Ishikawa (cell line): ENCODE results near the gene KATNB1.
A peak's percentile ranks its signal among the peaks of the same experiment; 100 is the strongest.

Source experiments
- CEBPB ChIP-seq: IDR thresholded peaks from 2 replicates; pipeline ENCODE4 v1.6.1; 2012
- CREB1 ChIP-seq: IDR thresholded peaks from 2 replicates; pipeline ENCODE4 v1.6.1; 2012; ENCODE audit warnings: low read depth
- EGR1 ChIP-seq: IDR thresholded peaks from 2 replicates; pipeline ENCODE4 v1.6.1; 2012
- EP300 ChIP-seq: IDR thresholded peaks from 2 replicates; pipeline ENCODE4 v1.6.1; 2012; ENCODE audit warnings: borderline replicate concordance
- FOXM1 ChIP-seq: IDR thresholded peaks from 2 replicates; pipeline ENCODE4 v1.6.1; 2012; ENCODE audit warnings: low read depth, borderline replicate concordance
- NFIC ChIP-seq: IDR thresholded peaks from 2 replicates; pipeline ENCODE4 v1.6.1; 2012
- RAD21 ChIP-seq: IDR thresholded peaks from 2 replicates; pipeline ENCODE4 v1.6.1; 2012; ENCODE audit warnings: low read depth
- TAF1 ChIP-seq: IDR thresholded peaks from 2 replicates; pipeline ENCODE4 v1.6.1; 2012; ENCODE audit warnings: low read depth, mild to moderate bottlenecking
- TCF12 ChIP-seq: IDR thresholded peaks from 2 replicates; pipeline ENCODE4 v1.6.1; 2012; ENCODE audit warnings: low read depth
- TEAD4 ChIP-seq: IDR thresholded peaks from 2 replicates; pipeline ENCODE4 v1.6.1; 2012
- YY1 ChIP-seq: IDR thresholded peaks from 2 replicates; pipeline ENCODE4 v1.6.1; 2012; ENCODE audit warnings: low read depth
- ZBTB7A ChIP-seq: IDR thresholded peaks from 2 replicates; pipeline ENCODE4 v1.6.1; 2012; ENCODE audit warnings: low read depth
- TF ChIP-seq, protein P1 (sequence below): IDR thresholded peaks from 2 replicates; pipeline ENCODE4 v1.6.1; 2012; ENCODE audit warnings: low read depth, mild to moderate bottlenecking
- TF ChIP-seq, protein P2 (sequence below): IDR thresholded peaks from 2 replicates; pipeline ENCODE4 v1.6.1; 2012
- TF ChIP-seq, protein P3 (sequence below): IDR thresholded peaks from 2 replicates; pipeline ENCODE4 v1.6.1; 2012

KATNB1 gene

GRCh38 chr16:57734925-57735754, 430 bp upstream of the KATNB1 start:
- TF ChIP-seq TEAD4 (no peak; the same call in 1 of the 2 replicates), YY1 (peak; percentile 99), TAF1 (peak; percentile 75), RAD21 (no peak), EP300 (no peak), TCF12 (no peak), CREB1 (peak; percentile 55; the same call in 1 of the 2 replicates), FOXM1 (peak; percentile 68; the same call in 1 of the 2 replicates), EGR1 (no peak; the same call in 1 of the 2 replicates), NFIC (no peak), CEBPB (0 out of 2 replicates have a peak, but pooled peaks have one; percentile 41), ZBTB7A (no peak)
- TF ChIP-seq, protein P1, sequence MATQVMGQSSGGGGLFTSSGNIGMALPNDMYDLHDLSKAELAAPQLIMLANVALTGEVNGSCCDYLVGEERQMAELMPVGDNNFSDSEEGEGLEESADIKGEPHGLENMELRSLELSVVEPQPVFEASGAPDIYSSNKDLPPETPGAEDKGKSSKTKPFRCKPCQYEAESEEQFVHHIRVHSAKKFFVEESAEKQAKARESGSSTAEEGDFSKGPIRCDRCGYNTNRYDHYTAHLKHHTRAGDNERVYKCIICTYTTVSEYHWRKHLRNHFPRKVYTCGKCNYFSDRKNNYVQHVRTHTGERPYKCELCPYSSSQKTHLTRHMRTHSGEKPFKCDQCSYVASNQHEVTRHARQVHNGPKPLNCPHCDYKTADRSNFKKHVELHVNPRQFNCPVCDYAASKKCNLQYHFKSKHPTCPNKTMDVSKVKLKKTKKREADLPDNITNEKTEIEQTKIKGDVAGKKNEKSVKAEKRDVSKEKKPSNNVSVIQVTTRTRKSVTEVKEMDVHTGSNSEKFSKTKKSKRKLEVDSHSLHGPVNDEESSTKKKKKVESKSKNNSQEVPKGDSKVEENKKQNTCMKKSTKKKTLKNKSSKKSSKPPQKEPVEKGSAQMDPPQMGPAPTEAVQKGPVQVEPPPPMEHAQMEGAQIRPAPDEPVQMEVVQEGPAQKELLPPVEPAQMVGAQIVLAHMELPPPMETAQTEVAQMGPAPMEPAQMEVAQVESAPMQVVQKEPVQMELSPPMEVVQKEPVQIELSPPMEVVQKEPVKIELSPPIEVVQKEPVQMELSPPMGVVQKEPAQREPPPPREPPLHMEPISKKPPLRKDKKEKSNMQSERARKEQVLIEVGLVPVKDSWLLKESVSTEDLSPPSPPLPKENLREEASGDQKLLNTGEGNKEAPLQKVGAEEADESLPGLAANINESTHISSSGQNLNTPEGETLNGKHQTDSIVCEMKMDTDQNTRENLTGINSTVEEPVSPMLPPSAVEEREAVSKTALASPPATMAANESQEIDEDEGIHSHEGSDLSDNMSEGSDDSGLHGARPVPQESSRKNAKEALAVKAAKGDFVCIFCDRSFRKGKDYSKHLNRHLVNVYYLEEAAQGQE: no peak
- TF ChIP-seq, protein P2, sequence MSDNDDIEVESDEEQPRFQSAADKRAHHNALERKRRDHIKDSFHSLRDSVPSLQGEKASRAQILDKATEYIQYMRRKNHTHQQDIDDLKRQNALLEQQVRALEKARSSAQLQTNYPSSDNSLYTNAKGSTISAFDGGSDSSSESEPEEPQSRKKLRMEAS: peak; percentile 42; the same call in 1 of the 2 replicates

- TF ChIP-seq, protein P3, sequence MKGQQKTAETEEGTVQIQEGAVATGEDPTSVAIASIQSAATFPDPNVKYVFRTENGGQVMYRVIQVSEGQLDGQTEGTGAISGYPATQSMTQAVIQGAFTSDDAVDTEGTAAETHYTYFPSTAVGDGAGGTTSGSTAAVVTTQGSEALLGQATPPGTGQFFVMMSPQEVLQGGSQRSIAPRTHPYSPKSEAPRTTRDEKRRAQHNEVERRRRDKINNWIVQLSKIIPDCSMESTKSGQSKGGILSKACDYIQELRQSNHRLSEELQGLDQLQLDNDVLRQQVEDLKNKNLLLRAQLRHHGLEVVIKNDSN: peak; percentile 30; the same call in 1 of the 2 replicates
- no peak for TF ChIP-seq TAF1
These were observed 1.1 kb downstream of the KATNB1 start for GRCh38 chr16:57736419-57737351.

GRCh38 chr16:57738844-57739243, 3.3 kb downstream of the KATNB1 start:
- TF ChIP-seq FOXM1 (no peak), EP300 (no peak), ZBTB7A (no peak), CREB1 (no peak), TAF1 (no peak), CEBPB (no peak), EGR1 (no peak), NFIC (no peak), YY1 (no peak), TCF12 (no peak), TEAD4 (no peak)
- TF ChIP-seq, protein P3: no peak
- TF ChIP-seq, protein P2: no peak
- TF ChIP-seq, protein P1: no peak

DNA sequence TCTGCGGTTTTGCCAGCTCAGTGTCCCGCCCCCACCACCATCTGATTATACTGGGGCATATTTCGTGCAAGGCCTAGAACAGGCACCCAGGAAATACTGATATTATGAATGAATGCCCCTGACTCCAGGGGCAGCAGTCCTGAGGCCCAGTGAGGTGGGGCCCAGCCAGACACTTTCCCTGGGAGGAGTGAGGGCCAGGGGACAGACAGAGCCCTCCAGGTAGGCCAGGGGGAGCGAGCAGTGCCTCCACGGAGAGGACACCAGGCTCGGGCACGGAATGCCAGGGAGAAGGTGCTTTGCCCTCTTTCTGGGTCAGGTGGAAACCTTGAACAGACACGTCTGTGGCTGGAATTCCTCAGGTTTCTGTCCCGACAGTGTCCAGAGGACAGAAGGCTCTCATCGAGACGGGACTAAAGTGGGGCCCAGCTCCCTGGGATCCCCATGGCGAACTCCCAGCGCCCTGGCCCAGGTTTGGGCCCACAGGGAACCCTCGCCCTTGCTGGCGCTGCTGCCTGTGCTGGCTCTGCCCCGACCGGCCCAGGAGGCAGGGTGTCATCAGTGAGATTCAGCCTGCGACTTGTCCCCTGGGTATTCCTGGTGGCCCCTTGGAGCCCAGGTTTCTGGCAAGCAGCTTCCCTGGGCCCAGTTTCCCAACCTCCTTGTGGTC, 4.3 kb downstream of the KATNB1 start:
- TF ChIP-seq YY1 (no peak), TAF1 (no peak), TEAD4 (no peak), EGR1 (no peak), CEBPB (no peak)
- TF ChIP-seq, protein P1: no peak
- TF ChIP-seq, protein P2: no peak
